Measurements from ENCODE around the gene GPC5. TPM values are rescaled to one million over a fixed set of nuclear protein-coding genes. Genes with fewer than 3 reads are reported as not detected.

GPC5 gene
- total RNA-seq, 3 donors from 2014 or later = 0.51 to 1.2 TPM; not detected in 1

GRCh38 chr13:92670096-92670495 lies 1271.7 kb downstream of the GPC5 start:
- TF ChIP-seq CTCF (IDR thresholded peaks at IDR 0.05) = no peak
- Histone ChIP-seq H3K36me3 (ENCODE audit: low read depth) (no peaks in the 10 kb centered on the region), H3K4me1 (ENCODE audit: low read depth) (no peaks in the 10 kb centered on the region), H3K4me3 (no peak overlapping the region), H3K9me3 (no peaks in the 10 kb centered on the region)
- DNase-seq (no peak), ATAC-seq (no peak)
- intact Hi-C loops (cut with DNase I, micrococcal nuclease) = no loop called here

- ATAC-seq (no peak), DNase-seq (no peak)
- Histone ChIP-seq H3K36me3 (ENCODE audit: low read depth) (no peaks in the 10 kb centered on the region), H3K4me3 (no peak overlapping the region), H3K4me1 (ENCODE audit: low read depth) (no peaks in the 10 kb centered on the region), H3K9me3 (no peaks in the 10 kb centered on the region)
- TF ChIP-seq CTCF (IDR thresholded peaks at IDR 0.05) = no peak
- intact Hi-C loops (cut with DNase I, micrococcal nuclease) = no loop called here
These were observed 1273.4 kb downstream of the GPC5 start for GRCh38 chr13:92671821-92672220.

- no peak overlapping the region for H3K4me3 ChIP-seq
- no peaks in the 10 kb centered on the region for H3K9me3 ChIP-seq
- intact Hi-C loops (cut with DNase I, micrococcal nuclease) = no loop called here
- DNase-seq = no peak
- no peak for ATAC-seq
- no peak for TF ChIP-seq CTCF (IDR thresholded peaks at IDR 0.05)
- no peaks in the 10 kb centered on the region for H3K36me3 ChIP-seq (ENCODE audit: low read depth)
- no peaks in the 10 kb centered on the region for H3K4me1 ChIP-seq (ENCODE audit: low read depth)
These were observed 1277.8 kb downstream of the GPC5 start for GRCh38 chr13:92676246-92676645.

GRCh38 chr13:92677571-92677970 lies 1279.2 kb downstream of the GPC5 start:
- H3K4me3 ChIP-seq = no peak overlapping the region
- H3K4me1 ChIP-seq (ENCODE audit: low read depth) = no peaks in the 10 kb centered on the region
- H3K36me3 ChIP-seq (ENCODE audit: low read depth) = no peaks in the 10 kb centered on the region
- TF ChIP-seq CTCF (IDR thresholded peaks at IDR 0.05) = no peak
- intact Hi-C loops (cut with DNase I, micrococcal nuclease) = no loop called here
- ATAC-seq = no peak
- H3K9me3 ChIP-seq = no peaks in the 10 kb centered on the region
- DNase-seq = no peak

GRCh38 chr13:92679602-92680001 lies 1281.2 kb downstream of the GPC5 start:
- Histone ChIP-seq H3K4me3 (no peak overlapping the region), H3K9me3 (no peaks in the 10 kb centered on the region), H3K36me3 (ENCODE audit: low read depth) (no peaks in the 10 kb centered on the region), H3K4me1 (ENCODE audit: low read depth) (no peaks in the 10 kb centered on the region)
- ATAC-seq (no peak), DNase-seq (no peak)
- intact Hi-C loops (cut with DNase I, micrococcal nuclease) = no loop called here
- TF ChIP-seq CTCF (IDR thresholded peaks at IDR 0.05) = no peak

- no peak for TF ChIP-seq CTCF (IDR thresholded peaks at IDR 0.05)
- no peaks in the 10 kb centered on the region for H3K36me3 ChIP-seq (ENCODE audit: low read depth)
- ATAC-seq (no peak), DNase-seq (no peak)
- H3K4me3 ChIP-seq = no peak overlapping the region
- intact Hi-C loops (cut with DNase I, micrococcal nuclease) = no loop called here
- H3K9me3 ChIP-seq = no peaks in the 10 kb centered on the region
- H3K4me1 ChIP-seq (ENCODE audit: low read depth) = no peaks in the 10 kb centered on the region
These were observed 1282.8 kb downstream of the GPC5 start for GRCh38 chr13:92681239-92681638.

All from mucosa of descending colon (tissue), 3 donors.